HCT116 (cell line): Measurements from ENCODE around the gene ZBTB42. TPM values are rescaled to one million over a fixed set of nuclear protein-coding genes. Genes with fewer than 3 reads are reported as not detected.

Experiments used
- ATAC-seq: fragments of 200-7000 bp; cut with Tn5 transposase; 2 replicates; pipeline ENCODE4 v1.9.1; 2020; ENCODE audit warnings: mild to moderate bottlenecking, moderate library complexity
- BruUV-seq: library from RNA; stranded (reverse); fragments of 400-500 nt; replicated peaks from 2 replicates; lab custom pipeline; 2021; lab: Mats Ljungman, UMichigan
- CTCF ChIA-PET: fragments of 300-600 bp; sonication (Branson Sonifier 250); formaldehyde crosslinking; loops from one replicate; lab custom pipeline; 2021; ENCODE audit warnings: antibody characterized with exemption; lab: Charles Lee
- POLR2A ChIA-PET: fragments of 300-600, 350-600 bp; sonication (Branson Sonifier 250); formaldehyde crosslinking; loops from one replicate; lab custom pipeline; 2021; ENCODE audit warnings: antibody characterized with exemption; lab: Charles Lee
- RAD21 ChIA-PET, 2 experiments: fragments of 300-600 bp; sonication (Branson Sonifier 250); formaldehyde crosslinking; loops; one replicate each; lab custom pipeline; 2023; ENCODE audit warnings: low total read pairs in 2 of 2; ENCODE audit not compliant: uncharacterized antibody in 2 of 2, unreplicated experiment in 2 of 2, low non-redundant PET in 1 of 2; lab: Charles Lee
- DNase-seq: peaks from one replicate; pipeline ENCODE4 v3.0.0-alpha.2; 2010; ENCODE audit warnings: low read depth, low spot score
- H2AFZ ChIP-seq: fragments of 200-600 bp; shearing (Covaris generic), sonication (generic); 2 replicates; pipeline ENCODE4 v1.6.1; 2017; ENCODE audit warnings: low read depth, mixed run types, mixed read lengths, antibody characterized with exemption, low read length; ENCODE audit not compliant: poor library complexity, severe bottlenecking
- H3K27ac ChIP-seq: 2 replicates; pipeline ENCODE4 v1.5.1; 2012; ENCODE audit warnings: low read depth, low read length
- H3K27me3 ChIP-seq: fragments of 200-600 bp; sonication (generic); 2 replicates; pipeline ENCODE4 v1.6.1; 2016; ENCODE audit warnings: mixed run types, low read length, mixed read lengths; ENCODE audit not compliant: insufficient read depth
- H3K36me3 ChIP-seq, 2 experiments: fragments of 200-500 bp in 1 of 2; fragments of 200-600 bp in 1 of 2; sonication (Bioruptor generic) in 1 of 2; sonication (generic) in 1 of 2; 2 replicates each; pipeline versions ENCODE4 v1.5.1 to v1.6.1; 2014 to 2016; ENCODE audit warnings: low read length in 2 of 2, inconsistent platforms in 1 of 2, mixed read lengths in 1 of 2, mixed run types in 1 of 2; ENCODE audit not compliant: insufficient read depth in 2 of 2, control insufficient read depth in 1 of 2
- H3K4me1 ChIP-seq, 2 experiments: fragments of 200-600 bp in 1 of 2; sonication (generic) in 1 of 2; 2 replicates each; pipeline versions ENCODE4 v1.5.1 to v1.6.1; 2012 to 2017; ENCODE audit warnings: low read length in 2 of 2, inconsistent platforms in 1 of 2, mild to moderate bottlenecking in 1 of 2, mixed read lengths in 1 of 2, mixed run types in 1 of 2, moderate library complexity in 1 of 2; ENCODE audit not compliant: insufficient read depth in 2 of 2, control insufficient read depth in 1 of 2
- H3K4me2 ChIP-seq: fragments of 200-600 bp; sonication (generic); 2 replicates; pipeline ENCODE4 v1.6.1; 2017; ENCODE audit warnings: mixed run types, low read length, mixed read lengths
- H3K4me3 ChIP-seq, 2 experiments: fragments of 200-600 bp in 1 of 2; sonication (generic) in 1 of 2; replicated peaks in 1 of 2; 2 replicates each; pipeline ENCODE4 v1.5.1; 2011 to 2016; ENCODE audit warnings: low read length in 2 of 2, control low read depth in 1 of 2, low read depth in 1 of 2, mild to moderate bottlenecking in 1 of 2, mixed read lengths in 1 of 2, mixed run types in 1 of 2
- H3K79me2 ChIP-seq: fragments of 200-600 bp; sonication (generic); 2 replicates; pipeline ENCODE4 v1.6.1; 2017; ENCODE audit warnings: mild to moderate bottlenecking, mixed run types, low read length, moderate library complexity, mixed read lengths; ENCODE audit not compliant: insufficient read depth
- H3K9ac ChIP-seq: fragments of 200-600 bp; sonication (generic); 2 replicates; pipeline ENCODE4 v1.6.1; 2016; ENCODE audit warnings: low read length, mixed read lengths
- H3K9me2 ChIP-seq: fragments of 200-600 bp; sonication (generic), shearing (Covaris generic); 2 replicates; pipeline ENCODE4 v1.6.1; 2017; ENCODE audit warnings: mixed run types, mild to moderate bottlenecking, moderate library complexity; ENCODE audit not compliant: insufficient read depth
- H3K9me3 ChIP-seq, 2 experiments: fragments of 200-500 bp in 1 of 2; fragments of 200-600 bp in 1 of 2; sonication (Bioruptor generic) in 1 of 2; sonication (generic) in 1 of 2; 2 replicates each; pipeline ENCODE4 v1.6.1; 2014 to 2017; ENCODE audit warnings: low read length in 2 of 2, mixed read lengths in 2 of 2, inconsistent platforms in 1 of 2, low read depth in 1 of 2, mild to moderate bottlenecking in 1 of 2, mixed run types in 1 of 2, moderate library complexity in 1 of 2; ENCODE audit not compliant: control insufficient read depth in 1 of 2, insufficient read depth in 1 of 2
- H4K20me1 ChIP-seq: fragments of 200-600 bp; sonication (generic), shearing (Covaris generic); 2 replicates; pipeline ENCODE4 v1.6.1; 2017; ENCODE audit warnings: mixed run types, mild to moderate bottlenecking, moderate library complexity; ENCODE audit not compliant: insufficient read depth
- CEBPB ChIP-seq: IDR thresholded peaks from 2 replicates; pipeline ENCODE4 v1.6.1; 2012; ENCODE audit warnings: low read depth
- EGR1 ChIP-seq: IDR thresholded peaks from 2 replicates; pipeline ENCODE4 v1.6.1; 2012; ENCODE audit warnings: low read depth
- EZH2phosphoT487 ChIP-seq: fragments of 200-600 bp; IDR thresholded peaks from 2 replicates; pipeline ENCODE4 v1.6.1; 2018; ENCODE audit warnings: antibody characterized with exemption, borderline replicate concordance
- JUND ChIP-seq: IDR thresholded peaks from 2 replicates; pipeline ENCODE4 v1.6.1; 2012
- POLR2A ChIP-seq: IDR thresholded peaks from 2 replicates; pipeline ENCODE4 v1.7.0; 2011; ENCODE audit warnings: borderline replicate concordance; ENCODE audit not compliant: insufficient read depth, insufficient read length; ENCODE audit errors: extremely low read depth
- RAD21 ChIP-seq: IDR thresholded peaks from 2 replicates; pipeline ENCODE4 v1.6.1; 2012; ENCODE audit warnings: low read depth, mild to moderate bottlenecking
- SIN3A ChIP-seq: IDR thresholded peaks from 2 replicates; pipeline ENCODE4 v1.6.1; 2012; ENCODE audit warnings: low read depth
- TCF7L2 ChIP-seq: IDR thresholded peaks from 2 replicates; pipeline ENCODE4 v1.7.0; 2011; ENCODE audit warnings: borderline replicate concordance, inconsistent platforms; ENCODE audit not compliant: insufficient read depth, insufficient read length; ENCODE audit errors: extremely low read depth
- YY1 ChIP-seq: IDR thresholded peaks from 2 replicates; pipeline ENCODE4 v1.6.1; 2011; ENCODE audit warnings: low read length, low read depth, moderate library complexity, mild to moderate bottlenecking; ENCODE audit not compliant: insufficient replicate concordance; ENCODE audit errors: extremely low read depth
- ZNF274 ChIP-seq: fragments of 200-500 bp; sonication (Bioruptor generic); IDR thresholded peaks from 2 replicates; pipeline ENCODE4 v1.6.1; 2014; ENCODE audit warnings: mild to moderate bottlenecking, low read depth, low read length, inconsistent platforms
- intact Hi-C: fragments of 100-400 bp; cut with micrococcal nuclease; formaldehyde crosslinking; loops from 2 replicates; pipeline ENCODE4 v1.10.0; 2022
- total RNA-seq: library from RNA; stranded (reverse); gene quantifications from one replicate; pipeline ENCODE4 v1.2.1, GENCODE V29; 2021; ENCODE audit not compliant: unreplicated experiment
- TF ChIP-seq, protein P1 (sequence below): IDR thresholded peaks from 2 replicates; pipeline ENCODE4 v1.6.1; 2012
- TF ChIP-seq, protein P2 (sequence below): IDR thresholded peaks from 2 replicates; pipeline ENCODE4 v1.6.1; 2012; ENCODE audit warnings: low read depth

The ZBTB42 gene
- total RNA-seq, 1 experiment from 2014 or later = 4.4 TPM

DNA sequence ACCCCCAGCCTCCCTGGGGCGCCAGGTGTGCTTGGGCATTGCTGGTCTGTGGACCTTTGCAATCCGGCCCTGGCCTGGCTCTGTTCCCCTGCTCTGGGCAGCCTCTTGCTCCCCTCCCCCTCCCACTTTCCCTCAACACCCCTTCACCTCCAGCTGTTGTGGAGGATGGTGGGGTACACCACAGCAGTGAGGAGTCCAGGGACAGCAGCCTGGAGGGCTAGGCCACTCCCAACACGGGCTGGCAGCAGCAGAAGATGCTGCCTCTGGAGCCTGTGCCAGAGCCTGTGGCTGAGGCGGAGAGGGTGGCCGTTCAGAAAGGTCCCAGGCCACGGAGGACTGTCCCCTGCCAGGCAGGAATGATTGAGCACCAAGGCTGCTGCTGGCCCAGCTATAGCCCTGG lies 7.6 kb downstream of the ZBTB42 start:
- Histone ChIP-seq H3K27ac (no peak overlapping the region), H3K9ac (no peak overlapping the region), H3K9me3 (no peaks in the 10 kb centered on the region), H3K4me2 (no peak overlapping the region), H4K20me1 (no peaks in the 10 kb centered on the region), H3K4me1 (peaks cover 18 to 21% of the 10 kb centered on the region in 2 experiments)
- TF ChIP-seq CEBPB = no peak
- no peak for TF ChIP-seq RAD21
- no peak for TF ChIP-seq ZNF274
- TF ChIP-seq YY1 = no peak
- no peak for TF ChIP-seq TCF7L2
- no peak for TF ChIP-seq SIN3A
- TF ChIP-seq, protein P1, sequence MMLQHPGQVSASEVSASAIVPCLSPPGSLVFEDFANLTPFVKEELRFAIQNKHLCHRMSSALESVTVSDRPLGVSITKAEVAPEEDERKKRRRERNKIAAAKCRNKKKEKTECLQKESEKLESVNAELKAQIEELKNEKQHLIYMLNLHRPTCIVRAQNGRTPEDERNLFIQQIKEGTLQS = no peak
- no peak for TF ChIP-seq EZH2phosphoT487
- no peak for TF ChIP-seq POLR2A
- no peak for TF ChIP-seq JUND
- TF ChIP-seq, protein P2, sequence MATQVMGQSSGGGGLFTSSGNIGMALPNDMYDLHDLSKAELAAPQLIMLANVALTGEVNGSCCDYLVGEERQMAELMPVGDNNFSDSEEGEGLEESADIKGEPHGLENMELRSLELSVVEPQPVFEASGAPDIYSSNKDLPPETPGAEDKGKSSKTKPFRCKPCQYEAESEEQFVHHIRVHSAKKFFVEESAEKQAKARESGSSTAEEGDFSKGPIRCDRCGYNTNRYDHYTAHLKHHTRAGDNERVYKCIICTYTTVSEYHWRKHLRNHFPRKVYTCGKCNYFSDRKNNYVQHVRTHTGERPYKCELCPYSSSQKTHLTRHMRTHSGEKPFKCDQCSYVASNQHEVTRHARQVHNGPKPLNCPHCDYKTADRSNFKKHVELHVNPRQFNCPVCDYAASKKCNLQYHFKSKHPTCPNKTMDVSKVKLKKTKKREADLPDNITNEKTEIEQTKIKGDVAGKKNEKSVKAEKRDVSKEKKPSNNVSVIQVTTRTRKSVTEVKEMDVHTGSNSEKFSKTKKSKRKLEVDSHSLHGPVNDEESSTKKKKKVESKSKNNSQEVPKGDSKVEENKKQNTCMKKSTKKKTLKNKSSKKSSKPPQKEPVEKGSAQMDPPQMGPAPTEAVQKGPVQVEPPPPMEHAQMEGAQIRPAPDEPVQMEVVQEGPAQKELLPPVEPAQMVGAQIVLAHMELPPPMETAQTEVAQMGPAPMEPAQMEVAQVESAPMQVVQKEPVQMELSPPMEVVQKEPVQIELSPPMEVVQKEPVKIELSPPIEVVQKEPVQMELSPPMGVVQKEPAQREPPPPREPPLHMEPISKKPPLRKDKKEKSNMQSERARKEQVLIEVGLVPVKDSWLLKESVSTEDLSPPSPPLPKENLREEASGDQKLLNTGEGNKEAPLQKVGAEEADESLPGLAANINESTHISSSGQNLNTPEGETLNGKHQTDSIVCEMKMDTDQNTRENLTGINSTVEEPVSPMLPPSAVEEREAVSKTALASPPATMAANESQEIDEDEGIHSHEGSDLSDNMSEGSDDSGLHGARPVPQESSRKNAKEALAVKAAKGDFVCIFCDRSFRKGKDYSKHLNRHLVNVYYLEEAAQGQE = no peak
- no peak for TF ChIP-seq EGR1
- TF ChIP-seq, all 23 proteins: peak for 0
- H3K9me2 ChIP-seq = no peaks in the 10 kb centered on the region
- no peak overlapping the region for H2AFZ ChIP-seq
- no peak overlapping the region for H3K4me3 ChIP-seq
- ATAC-seq (no peak), DNase-seq (no peak)
- H3K79me2 ChIP-seq = no peaks in the 10 kb centered on the region
- ChIA-PET POLR2A (no interaction called here), RAD21 (no interaction called here), CTCF (no interaction called here)
- BruUV-seq = no TSS peak
- intact Hi-C loops = no loop called here
- H3K27me3 ChIP-seq = no peaks in the 10 kb centered on the region
- H3K36me3 ChIP-seq = no peaks in the 10 kb centered on the region
